Fibroblast of skin of back (primary cell): ENCODE results near the gene DVL1.
"Not testable (repeated sequence)": the region's sequence is repeated elsewhere in the genome, so short reads cannot be mapped to it uniquely, and the experiment has no call there.

Source experiments
- DNase-seq: peaks from one replicate; pipeline ENCODE4 v3.0.0-alpha.2; 2013

DVL1 gene

DNA sequence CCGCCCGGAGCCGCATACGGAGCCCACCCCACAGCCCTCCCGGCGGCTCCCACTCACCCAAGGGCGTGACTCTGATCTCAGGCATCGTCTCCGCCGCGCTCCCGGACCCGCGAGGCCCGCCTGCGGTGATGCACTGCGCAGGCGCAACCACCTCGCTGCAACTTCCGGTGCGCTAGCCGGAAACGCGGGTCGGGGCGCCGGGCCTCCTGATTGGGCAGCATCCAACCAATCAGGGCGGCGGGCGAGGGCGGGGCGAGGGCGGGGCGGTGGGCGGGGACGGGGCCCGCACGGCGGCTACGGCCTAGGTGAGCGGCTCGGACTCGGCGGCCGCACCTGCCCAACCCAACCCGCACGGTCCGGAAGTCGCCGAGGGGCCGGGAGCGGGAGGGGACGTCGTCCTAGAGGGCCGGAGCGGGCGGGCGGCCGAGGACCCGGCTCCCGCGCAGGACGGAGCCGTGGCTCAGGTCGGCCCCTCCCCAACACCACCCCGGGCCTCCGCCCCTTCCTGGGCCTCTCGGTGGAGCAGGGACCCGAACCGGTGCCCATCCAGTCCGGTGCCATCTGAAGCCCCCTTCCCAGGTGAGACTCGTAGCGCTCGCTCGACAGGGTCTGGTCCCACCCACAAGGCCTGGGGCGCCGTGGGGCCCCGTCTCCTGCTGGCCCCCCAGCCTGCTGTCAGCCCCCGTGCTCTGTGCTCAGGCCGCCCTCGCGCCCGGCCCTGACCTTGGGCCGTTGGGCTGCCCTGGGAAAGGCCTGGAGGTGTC, 24.5 kb downstream of the DVL1 start, which contains the start of the genes CPTP and INTS11:
CPTP (plus strand) TSS at position 279 of the 764 bp plus-strand sequence. CDS start 2,109 bp downstream, outside the sequence.
INTS11 (minus strand) TSS at position 137 of the 764 bp plus-strand sequence; CDS start at position 85, 52 bp downstream.
- DNase-seq: peak; percentile 88

DNA sequence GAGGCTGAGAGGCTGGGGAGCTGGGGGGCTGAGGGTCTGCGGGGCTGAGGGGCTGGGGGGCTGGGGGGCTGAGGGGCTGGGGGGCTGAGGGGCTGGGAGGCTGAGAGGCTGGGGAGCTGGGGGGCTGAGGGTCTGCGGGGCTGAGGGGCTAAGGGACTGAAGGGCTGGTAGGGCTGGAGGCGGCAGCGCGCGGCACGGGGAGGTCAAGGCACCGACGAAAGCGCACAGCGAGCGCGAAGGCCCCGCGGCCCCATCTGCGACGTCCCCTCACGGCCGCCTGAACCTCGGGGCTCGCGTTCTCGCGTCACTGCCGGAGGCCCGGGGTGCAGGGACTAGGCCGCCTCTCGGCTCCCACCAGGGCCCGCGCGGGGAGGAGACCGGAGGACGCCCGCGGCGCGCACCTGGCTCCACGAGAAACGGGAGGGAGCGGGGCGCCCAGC, 25.1 kb downstream of the DVL1 start:
- no peak for DNase-seq

DNA sequence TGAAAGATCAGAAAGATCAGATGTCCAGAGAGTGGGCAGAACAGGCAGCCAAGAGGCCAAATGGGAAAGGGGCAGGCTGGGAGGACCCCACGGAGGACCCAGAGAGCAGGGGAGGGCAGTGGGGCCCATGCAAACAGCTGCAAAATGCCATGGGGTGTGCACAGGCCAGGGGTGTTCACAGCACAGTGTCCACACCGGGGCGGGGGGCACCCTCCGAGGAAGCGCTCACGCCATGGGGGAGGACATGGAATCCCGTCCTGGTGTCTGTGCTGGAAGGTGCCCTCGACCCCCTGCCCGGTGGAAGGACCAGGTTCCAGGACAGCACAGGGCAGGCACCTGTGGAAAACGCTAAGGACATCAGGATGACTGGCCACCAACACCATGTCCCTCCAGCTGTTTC, 26.3 kb downstream of the DVL1 start:
- DNase-seq: no peak

DNA sequence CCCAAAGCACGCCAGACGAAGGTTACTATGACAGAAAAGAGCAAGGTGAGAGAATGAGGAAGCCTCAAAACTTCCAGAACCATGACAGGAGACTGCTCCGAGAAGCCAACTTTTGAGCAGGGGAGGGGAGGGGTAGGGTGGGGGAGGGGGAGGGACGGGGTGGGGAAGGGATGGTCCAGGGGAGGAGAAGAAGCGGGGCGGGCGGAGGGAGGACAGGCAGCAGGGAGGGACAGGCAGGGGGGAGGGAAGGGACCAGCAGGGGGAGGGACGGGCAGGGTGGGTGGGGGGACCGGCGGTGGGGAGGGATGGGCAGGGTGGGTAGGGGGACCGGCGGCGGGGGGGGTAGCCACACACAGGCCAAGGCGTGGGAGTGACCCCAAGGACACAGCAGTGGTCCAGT, 26.8 kb downstream of the DVL1 start:
- no peak for DNase-seq

DNA sequence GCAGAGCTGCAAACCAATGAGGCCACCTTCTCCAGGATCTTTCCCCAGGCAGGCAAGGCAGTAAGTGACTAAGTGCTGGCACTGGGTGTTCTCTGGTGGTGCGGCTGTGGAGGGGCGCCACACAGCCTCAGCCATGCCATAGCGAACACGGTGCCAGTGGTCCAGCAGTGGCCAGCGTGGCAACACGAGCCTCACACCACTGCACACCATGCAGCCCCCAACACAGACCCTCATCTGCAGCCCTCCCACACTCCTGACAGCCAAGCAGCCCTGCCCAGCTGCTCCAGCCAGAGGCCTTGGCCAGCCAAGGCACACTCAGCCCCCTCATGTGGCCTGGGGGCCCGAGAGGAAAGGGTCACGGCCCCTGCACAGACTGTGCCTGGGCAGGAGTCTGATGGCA, 27.7 kb downstream of the DVL1 start:
- DNase-seq: no peak

DNA sequence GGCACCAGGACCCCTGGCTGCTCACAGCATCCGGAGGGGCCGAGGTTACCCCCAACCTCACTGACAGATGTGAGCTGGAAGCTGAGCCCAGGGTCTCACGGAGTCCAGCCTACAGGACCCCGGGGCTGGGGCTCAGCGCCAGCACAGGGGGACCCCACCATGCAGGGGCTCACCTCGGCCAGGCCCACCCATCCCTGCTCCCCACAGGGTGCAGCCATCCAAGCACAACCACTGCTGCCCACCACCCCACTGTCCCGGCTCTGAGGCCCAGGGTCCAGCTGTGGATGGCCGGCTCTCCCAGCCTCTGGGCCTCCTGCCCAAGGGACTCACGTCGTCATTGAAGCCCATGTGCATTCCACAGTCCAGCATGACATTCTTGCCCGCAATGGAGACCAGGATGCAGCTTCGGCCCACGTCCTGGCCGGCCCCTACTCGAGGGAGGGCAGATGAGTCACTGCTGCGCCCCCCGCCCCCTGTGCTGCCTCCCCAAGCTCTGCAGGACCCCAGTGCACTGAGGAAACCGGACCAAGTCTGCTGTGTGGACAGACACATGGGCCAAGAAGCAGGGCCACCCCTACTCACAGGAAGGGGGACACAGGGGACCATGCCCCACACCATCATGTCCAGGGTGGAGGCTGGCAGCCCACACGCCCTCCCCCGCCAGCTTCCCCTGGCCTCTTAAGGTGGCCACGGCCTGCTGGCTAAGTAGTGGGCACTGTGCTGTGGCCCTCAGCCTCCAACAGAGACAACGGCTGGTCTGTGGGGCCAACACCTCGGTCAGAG, 28.4 kb downstream of the DVL1 start:
- DNase-seq: no peak

DNA sequence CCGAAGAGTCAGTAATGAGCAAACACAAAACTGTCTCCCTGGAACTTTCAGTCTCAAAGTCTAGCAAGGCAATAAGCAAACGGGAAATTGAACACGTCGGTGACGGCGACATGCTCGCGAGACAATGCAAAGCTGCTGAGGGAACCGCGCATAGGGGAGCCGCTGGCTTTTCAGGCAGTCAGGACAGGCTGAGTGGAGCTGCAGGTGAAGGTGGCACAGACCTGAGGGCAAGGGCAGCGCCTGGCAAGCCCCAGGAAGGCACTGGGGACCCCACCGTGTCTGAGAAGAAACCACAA, 29.6 kb downstream of the DVL1 start:
- DNase-seq: no peak

DNA sequence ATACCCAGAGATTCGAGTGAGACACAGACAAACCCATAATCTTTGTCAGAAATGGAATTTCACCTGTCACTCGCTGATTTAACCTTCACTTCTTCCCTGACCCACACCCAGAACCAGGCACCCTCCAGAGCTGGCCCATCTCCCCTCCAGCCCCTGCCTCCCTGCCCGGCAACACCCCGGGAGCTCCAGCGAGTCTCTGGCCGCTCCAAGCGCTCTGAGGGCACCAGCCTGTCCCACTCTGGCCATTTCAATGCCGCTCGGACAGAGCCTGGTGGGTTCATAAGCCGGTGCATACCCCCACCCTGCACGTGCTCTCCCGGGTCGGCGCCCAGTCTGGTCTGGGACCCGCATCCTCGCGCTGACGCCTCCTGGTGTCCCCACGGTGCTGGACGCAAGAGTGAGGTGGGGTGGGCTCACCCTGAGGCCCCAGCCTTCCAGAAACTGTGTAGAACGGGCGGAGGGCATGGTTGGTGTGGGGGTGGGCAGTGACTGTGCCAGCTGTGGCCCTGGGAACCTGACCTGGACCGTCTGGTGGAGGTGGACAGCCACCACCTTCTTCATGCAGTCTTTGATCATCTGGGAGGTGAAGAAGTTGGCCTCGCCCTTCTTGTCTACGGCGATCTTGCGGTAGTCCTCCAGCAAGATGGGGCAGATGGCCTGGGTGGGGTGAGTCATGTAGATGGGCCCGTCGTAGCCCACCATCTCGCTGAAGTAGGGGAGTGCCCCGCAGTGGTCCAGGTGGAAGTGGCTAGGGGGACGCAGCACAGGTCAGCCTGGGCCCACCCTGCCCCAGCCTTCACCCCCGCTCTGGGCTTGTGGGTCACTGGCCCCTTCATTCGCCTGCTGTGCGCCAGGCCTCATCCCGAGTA, 30.2 kb downstream of the DVL1 start:
- no peak for DNase-seq

DNA sequence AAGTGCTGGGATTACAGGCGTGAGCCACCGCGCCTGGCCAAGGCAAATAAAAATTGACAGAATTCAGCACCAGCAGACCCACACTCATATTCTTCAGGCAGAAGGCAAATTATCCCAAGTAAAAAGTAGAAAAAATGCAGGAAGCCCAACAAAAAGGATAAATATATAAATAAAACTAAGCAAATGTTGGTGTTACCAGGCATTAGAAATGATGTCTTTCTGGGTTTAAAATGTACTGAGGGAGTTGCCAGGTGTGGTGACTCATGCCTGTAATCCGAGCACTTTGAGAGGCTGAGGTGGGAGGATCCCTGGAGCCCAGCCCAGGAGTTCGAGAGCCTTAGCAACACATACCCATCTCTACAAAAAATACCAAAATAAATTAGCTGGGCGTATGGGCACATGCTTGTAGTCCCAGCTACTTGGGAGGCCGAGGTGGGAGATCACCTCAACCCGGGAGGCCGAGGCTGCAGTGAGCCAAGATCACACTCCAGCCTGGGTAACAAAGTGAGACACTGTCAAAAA, 31.0 kb downstream of the DVL1 start:
- peak; percentile 83 for DNase-seq

DNA sequence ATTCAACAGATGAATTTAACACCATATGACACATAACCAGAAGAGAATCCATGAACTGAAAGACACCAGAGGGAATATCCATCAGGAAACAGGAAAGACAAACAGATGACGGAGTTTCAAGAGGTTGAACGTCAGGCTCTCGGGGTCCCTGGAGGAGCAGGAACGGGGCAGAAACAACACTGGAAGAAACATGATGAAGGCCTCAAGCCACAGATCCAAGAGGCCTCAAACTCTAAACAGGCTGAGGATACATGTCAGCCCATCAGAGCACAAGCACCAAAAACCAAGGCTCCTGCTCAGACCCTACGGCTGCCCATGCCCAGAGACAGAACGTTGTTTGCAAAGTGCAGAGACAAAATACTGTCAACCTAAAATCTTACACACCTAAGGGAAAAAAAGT, 31.8 kb downstream of the DVL1 start:
- no peak for DNase-seq

DNA sequence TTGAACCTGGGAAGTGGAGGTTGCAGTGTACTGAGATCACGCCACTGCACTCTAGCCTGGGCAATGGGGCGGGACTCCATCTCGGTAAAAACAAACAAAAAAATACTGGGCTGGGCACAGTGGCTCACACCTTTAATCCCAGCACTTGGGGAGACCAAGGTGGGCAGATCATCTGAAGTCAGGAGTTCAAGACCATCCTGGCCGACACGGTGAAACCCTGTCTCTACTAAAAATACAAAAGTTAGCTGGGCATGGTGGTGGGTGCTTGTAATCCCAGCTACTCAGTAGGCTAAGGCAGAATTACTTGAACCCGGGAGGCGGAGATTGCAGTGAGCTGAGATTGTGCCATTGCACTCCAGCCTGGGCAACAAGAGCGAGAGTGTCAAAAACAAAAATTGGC, 33.0 kb downstream of the DVL1 start:
- DNase-seq: not testable (repeated sequence)

DNA sequence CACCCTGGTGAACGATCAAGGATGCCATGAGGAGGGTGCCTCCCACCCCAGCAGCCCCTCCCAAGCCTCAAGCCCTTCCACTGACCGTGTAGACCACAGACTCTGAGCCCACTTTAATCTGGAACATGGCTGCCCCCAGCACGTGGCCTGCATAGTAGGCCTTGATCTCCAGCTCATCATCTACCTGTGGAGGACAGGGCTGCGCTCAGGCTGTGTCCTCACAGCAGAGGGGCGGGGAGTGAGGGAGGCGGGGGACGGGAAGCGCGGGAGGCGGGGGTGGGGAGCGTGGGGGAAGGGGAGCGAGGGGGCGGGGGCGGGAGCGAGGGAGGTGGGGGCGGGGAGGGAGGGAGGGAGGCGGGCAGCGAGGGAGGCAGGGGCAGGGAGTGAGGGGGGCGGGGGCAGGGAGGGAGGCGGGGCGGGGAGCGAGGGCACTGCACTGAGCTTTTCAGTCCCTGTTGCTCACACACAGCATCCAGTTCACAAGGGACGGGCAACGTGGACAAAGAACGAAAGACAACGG, 33.7 kb downstream of the DVL1 start:
- no peak for DNase-seq

DNA sequence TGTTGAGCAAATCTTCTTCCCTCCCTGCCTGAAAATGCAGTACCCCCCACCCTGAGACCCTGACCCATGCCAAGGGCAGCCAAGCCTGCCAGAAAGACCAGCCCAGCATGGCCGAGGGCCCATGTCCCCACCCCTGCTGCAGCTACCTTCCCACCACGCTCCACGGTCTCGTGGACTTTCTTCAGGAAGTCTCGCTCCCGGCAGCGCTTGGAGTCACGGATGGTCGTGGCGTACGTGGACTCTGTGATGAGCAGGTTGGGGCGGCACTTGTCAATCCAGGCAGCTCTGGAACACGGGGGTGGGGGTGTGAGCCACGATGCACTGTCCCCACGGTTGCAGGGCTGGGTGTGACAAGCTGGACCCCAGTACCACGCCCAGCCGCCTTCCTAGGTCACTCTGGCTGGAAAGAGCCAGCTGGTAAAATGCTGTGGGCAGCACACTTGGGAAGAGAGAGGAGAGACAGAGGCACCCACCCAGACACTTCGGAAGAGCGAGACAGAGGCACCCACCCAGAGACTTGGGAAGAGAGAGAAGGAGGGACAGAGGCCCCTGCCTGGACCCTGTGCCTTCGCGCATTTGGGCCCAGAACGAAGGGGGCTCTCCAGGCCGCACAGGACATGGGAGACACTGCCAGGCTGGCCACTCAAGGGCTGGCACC, 34.4 kb downstream of the DVL1 start:
- DNase-seq: no peak

DNA sequence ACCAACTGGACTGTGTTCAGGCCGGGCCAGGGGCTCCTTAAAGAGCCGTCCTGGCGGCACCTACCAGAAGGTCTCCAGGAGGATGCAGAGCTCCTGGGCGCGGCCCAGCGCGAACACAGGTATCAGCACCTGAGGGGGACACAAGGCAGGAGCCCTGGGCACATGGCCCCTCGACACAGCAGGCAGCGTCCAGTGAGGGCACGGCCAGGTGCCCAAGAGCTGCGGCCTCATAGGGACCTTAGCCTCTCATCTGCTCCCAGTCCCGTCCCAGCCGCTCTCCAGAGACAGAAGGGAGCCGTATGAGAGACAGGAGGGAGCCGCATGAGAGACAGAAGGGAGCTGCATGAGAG, 35.0 kb downstream of the DVL1 start:
- DNase-seq: no peak

DNA sequence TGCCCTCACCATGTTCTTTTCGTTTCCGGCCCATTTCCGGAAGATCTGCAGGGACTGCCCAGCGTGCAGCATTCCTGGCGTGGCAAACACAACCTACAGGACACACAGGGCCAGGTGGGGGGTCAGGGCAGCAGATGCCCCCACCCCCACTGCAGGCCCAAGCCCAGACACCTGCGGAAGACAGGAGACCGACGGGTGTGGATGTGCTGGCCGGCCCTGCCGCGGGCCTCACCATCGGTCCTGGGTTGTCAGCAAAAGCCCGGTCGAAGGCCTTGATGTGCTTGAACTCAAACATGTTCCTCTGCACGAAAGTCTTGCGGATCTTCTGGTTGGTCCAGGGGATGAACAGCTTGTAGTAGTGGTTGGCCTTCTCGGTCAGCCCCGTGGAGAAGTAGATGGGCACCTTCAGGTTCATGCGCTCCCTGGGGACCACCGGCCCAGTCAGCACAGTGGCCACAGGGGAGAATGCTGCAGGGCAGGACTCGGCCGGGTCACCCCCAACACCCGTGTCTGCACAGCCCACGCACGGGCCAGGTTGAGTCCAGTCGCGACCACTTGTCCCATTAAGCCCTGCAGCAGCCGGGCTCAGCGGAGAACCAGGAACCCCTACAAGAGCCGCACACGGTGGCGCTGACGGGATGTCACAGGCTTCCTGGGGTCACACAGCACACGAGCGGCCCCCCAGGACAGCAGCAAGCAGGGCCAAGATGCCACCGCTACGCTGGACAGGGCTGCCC, 35.5 kb downstream of the DVL1 start:
- no peak for DNase-seq

DNA sequence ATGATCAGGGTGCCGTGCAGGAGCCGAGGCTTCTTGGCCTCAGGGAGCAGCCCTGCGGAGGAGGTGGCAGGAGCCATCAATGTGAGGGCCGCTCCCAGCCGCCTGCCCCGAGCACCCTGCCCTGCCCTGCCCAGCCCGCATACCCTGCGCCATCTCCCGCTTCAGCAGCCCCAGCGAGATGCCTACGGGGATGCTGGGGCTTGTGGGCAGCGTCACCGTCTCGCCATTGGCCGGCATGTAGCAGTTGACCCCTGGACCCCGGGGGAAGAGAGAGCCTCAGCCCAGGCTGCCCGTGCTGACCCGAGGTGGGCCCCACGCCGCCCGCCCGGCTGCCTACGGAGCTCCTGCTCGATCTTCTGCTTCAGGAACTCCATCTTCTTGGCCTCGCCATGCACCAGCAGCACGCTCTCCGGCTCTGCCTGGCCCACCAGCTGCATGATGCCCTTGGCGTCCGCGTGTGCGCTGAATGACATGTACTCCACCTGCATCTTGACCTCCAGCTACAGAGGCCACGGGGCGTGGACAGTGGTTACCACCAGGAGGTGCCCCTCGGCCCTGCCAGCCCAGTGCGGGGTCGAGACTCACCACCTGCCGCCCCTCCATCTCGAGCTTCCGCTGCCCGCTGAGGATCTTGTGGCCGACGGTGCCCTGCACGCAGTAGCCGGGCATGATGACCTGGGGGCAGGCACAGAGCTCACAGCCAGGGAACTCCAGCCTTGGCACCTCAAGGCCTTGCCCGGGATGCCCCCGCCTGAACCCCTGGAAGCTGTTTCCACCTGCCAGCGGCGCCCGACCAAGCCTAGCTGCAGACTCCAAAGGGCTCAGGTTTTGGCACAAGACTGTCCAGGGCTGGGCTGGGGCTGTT, 36.5 kb downstream of the DVL1 start:
- DNase-seq: no peak

DNA sequence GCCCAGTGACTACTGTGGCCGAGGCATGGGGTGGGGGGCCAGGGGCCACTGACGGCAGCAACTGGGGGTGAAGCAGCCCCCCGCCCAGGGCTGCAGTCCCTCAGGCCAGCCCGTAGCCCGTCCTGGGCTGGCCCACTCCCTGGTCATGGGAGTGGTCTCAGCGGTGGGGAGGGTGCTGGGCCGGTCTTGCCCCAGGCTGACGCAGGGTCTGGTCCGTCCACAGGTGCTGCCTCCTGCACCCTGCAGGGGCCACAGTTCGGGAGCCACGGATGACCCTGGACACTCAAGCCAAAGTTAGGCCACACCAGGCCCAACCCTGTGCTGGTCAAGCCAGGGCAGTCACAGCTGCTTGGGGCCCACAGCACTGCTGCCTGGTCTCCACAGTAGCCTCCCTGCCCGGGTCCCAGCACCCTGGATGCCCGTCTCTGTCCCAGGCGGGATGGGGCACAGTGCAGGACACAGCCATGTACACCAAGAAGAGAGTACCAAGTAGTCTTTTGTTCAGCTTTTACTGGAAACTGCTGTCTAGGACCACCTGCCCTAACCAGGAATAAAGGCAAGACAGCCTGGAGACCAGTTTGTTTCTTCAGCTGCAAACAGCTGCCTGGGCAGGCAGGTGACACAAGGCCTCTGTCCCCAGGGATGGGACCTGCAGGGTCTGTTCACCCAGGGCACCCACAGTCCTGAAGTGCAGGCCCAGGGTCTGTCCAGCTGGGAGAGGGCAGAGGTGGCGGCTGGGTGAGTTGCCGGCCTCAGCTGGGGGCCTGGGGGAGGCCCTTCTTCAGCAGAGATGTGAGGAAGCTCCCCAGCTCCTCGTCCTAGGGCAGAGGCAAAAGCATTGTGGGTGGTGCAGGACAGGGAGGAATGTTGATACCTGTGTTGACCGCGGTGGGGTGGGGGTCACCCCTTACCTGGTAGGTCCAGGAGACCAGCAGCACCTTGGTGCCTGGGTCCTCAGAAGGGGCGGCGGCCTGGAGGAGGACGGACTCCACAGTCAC, 37.8 kb downstream of the DVL1 start:
- DNase-seq: no peak

DNA sequence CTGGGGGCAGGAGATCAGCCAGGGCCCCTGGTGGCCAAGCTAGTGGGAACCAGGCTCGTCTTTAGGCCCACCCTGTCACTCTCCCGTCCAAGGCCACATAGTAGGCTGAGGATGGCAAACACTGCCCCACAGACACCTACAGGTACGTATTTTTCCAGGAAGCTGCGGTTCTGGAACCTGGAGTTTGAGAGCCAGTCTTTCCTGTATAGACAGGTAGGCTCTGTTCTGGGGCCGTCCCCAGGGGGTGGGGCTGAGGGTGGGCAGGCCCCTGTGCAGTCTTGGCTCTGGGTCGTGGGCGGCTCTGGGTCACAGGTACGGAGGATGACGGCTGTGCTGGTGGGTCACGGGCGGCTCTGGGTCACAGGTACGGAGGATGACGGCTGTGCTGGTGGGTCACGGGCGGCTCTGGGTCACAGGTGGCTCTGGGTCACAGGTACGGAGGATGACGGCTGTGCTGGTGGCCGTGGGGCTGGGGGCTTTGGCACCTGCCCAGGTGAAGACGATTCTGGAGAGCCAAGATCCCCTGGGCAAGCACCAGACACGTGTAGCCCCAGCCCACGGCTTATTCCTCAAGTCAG, 38.7 kb downstream of the DVL1 start:
- DNase-seq: no peak

DNA sequence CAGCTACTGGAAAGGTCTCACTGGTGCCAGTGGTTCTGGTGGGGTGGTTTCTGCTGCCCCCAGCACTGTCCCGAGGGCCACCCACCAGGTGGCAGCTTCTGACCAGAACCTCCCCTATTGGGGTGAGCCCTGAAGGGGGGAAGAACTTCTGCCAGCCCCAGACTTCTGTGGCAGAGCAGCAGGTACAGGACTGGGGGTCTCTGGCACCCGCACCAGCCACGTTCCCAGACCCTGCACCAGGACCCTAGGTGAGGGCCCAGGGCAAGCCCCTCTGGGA, 39.2 kb downstream of the DVL1 start:
- no peak for DNase-seq
